ENCODE data around the gene ZNF518A. TPM values are rescaled to one million over a fixed set of nuclear protein-coding genes. Genes with fewer than 3 reads are reported as not detected.

The ZNF518A gene
- total and polyA plus RNA-seq, 9 of the 15 experiments (the other 6 are each of a cell fraction or from before 2014, with no cell fraction given): 6.3 to 30.0 (median 17.4) TPM

DNA sequence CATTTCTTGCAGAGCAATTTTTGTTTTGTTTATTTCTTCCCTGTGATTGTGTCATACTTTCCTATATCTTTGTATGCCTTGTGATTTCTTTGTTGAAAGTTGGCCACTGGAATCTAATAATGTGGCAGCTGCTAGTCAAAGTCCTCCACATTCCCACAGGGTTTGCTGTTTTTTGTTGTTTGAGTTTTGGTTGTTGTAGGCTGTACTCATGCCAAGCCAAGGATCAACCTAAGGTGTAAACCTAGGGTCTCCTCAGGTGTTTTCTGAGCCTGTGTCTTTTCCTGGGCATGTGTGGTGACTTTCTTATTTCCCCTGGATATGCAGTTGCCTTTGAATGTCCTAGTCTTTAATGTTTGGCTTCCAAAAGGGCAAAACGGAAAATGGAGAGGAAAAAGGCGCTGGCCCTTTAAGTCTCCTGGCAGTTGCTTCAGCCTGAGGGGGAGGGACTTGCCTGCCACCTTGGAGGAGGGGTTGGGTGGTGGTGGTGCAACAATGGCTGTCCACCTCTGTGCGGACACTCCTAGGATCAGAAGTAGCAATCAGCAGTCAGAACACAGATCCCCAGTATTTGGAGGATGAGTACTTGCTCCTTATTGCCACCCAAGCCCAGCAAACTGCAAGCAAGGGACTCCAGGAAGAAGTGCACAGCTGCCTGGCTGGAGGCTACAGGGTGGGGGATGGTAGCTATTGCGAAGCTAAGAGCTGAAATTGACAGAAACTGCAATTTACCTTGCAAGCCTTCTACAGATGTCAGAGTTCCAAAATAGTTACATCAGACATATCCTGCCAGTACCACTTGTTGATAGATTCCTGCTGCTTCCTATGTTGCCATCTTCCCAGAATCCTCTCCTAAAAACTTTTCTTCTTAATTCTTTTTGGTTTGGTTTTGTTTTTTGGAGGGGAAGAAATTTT is 5.6 kb upstream of the ZNF518A start (continued):
- TF ChIP-seq PCBP1 (IDR thresholded peaks at IDR 0.05; ENCODE audit: low read depth, low read length, poor library complexity, severe bottlenecking) (no peak), FOS (IDR thresholded peaks at IDR 0.05; ENCODE audit: extremely low read depth, insufficient read length) (no peak), FOXJ2 (tag; IDR thresholded peaks at IDR 0.05) (0 out of 2 replicates have a peak, but pooled peaks have one; percentile 63), ZNF184 (CRISPR knock-in tag; IDR thresholded peaks at IDR 0.05) (no peak), ZNF347 (CRISPR knock-in tag; IDR thresholded peaks at IDR 0.05; ENCODE audit: low read depth) (no peak), ZFX (CRISPR knock-in tag; IDR thresholded peaks at IDR 0.05) (no peak; the same call in 1 of the 2 replicates), ZNF311 (CRISPR knock-in tag; IDR thresholded peaks at IDR 0.05) (0 out of 2 replicates have a peak, but pooled peaks have one; percentile 29), RBM14 (IDR thresholded peaks at IDR 0.05; ENCODE audit: borderline replicate concordance, insufficient read depth, low read depth, low read length) (no peak), POLR2G (IDR thresholded peaks at IDR 0.05; ENCODE audit: low read depth, low read length) (peak; percentile 55), ZNF830 (CRISPR knock-in tag; IDR thresholded peaks at IDR 0.05) (no peak), E2F1 (CRISPR knock-in tag; IDR thresholded peaks at IDR 0.05) (no peak), MNT (conservative IDR thresholded peaks at IDR 0.05) (peak in 1 of 2 experiments; percentile 53; a peak in 1 of 4 replicates), ZNF224 (CRISPR knock-in tag; IDR thresholded peaks at IDR 0.05) (no peak), CCAR2 (IDR thresholded peaks at IDR 0.05; ENCODE audit: low read depth, low read length) (no peak)
- TF ChIP-seq, protein P1, sequence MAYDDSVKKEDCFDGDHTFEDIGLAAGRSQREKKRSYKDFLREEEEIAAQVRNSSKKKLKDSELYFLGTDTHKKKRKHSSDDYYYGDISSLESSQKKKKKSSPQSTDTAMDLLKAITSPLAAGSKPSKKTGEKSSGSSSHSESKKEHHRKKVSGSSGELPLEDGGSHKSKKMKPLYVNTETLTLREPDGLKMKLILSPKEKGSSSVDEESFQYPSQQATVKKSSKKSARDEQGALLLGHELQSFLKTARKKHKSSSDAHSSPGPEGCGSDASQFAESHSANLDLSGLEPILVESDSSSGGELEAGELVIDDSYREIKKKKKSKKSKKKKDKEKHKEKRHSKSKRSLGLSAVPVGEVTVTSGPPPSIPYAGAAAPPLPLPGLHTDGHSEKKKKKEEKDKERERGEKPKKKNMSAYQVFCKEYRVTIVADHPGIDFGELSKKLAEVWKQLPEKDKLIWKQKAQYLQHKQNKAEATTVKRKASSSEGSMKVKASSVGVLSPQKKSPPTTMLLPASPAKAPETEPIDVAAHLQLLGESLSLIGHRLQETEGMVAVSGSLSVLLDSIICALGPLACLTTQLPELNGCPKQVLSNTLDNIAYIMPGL (CRISPR knock-in tag; IDR thresholded peaks at IDR 0.05): no peak
- TF ChIP-seq, protein P2, sequence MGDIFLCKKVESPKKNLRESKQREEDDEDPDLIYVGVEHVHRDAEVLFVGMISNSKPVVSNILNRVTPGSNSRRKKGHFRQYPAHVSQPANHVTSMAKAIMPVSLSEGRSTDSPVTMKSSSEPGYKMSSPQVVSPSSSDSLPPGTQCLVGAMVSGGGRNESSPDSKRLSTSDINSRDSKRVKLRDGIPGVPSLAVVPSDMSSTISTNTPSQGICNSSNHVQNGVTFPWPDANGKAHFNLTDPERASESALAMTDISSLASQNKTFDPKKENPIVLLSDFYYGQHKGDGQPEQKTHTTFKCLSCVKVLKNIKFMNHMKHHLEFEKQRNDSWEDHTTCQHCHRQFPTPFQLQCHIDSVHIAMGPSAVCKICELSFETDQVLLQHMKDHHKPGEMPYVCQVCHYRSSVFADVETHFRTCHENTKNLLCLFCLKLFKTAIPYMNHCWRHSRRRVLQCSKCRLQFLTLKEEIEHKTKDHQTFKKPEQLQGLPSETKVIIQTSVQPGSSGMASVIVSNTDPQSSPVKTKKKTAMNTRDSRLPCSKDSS (IDR thresholded peaks at IDR 0.05; ENCODE audit: low read depth, partially characterized antibody): no peak
- TF ChIP-seq, protein P3, sequence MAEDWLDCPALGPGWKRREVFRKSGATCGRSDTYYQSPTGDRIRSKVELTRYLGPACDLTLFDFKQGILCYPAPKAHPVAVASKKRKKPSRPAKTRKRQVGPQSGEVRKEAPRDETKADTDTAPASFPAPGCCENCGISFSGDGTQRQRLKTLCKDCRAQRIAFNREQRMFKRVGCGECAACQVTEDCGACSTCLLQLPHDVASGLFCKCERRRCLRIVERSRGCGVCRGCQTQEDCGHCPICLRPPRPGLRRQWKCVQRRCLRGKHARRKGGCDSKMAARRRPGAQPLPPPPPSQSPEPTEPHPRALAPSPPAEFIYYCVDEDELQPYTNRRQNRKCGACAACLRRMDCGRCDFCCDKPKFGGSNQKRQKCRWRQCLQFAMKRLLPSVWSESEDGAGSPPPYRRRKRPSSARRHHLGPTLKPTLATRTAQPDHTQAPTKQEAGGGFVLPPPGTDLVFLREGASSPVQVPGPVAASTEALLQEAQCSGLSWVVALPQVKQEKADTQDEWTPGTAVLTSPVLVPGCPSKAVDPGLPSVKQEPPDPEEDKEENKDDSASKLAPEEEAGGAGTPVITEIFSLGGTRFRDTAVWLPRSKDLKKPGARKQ (CRISPR knock-in tag; IDR thresholded peaks at IDR 0.05): no peak
